ENCODE results near the gene ALG12.

The ALG12 gene

GRCh38 chr22:49962012-49962750 is 43.9 kb upstream of the ALG12 start:
- TF ChIP-seq MYC (IDR thresholded peaks at IDR 0.05; ENCODE audit: low read depth, low read length) (no peak), MAX (IDR thresholded peaks at IDR 0.05; ENCODE audit: low read depth, low read length) (no peak)
- peak; percentile 84 for DNase-seq (ENCODE audit: low read depth)

GRCh38 chr22:49961601-49962011 is 43.4 kb upstream of the ALG12 start:
- TF ChIP-seq MYC (IDR thresholded peaks at IDR 0.05; ENCODE audit: low read depth, low read length): no peak; the same call in 1 of the 2 replicates
- no peak for TF ChIP-seq POLR2A (IDR thresholded peaks at IDR 0.05; ENCODE audit: extremely low read depth, insufficient read length)
- TF ChIP-seq CTCF (IDR thresholded peaks at IDR 0.05; ENCODE audit: low read depth, low read length): no peak
- no peak for TF ChIP-seq MAX (IDR thresholded peaks at IDR 0.05; ENCODE audit: low read depth, low read length)
- H3K4me3 ChIP-seq (ENCODE audit: low read depth, low read length): peak overlapping the region; percentile 82
- DNase-seq (ENCODE audit: low read depth): no peak

More at GRCh38 chr22:49962012-49962750, 43.9 kb upstream of the ALG12 start:
- peak overlapping the region; percentile 82 for H3K4me3 ChIP-seq (ENCODE audit: low read depth, low read length)

GRCh38 chr22:49961005-49961600 is 42.9 kb upstream of the ALG12 start:
- no peak for TF ChIP-seq CTCF (IDR thresholded peaks at IDR 0.05; ENCODE audit: low read depth, low read length)
- no peak for TF ChIP-seq MYC (IDR thresholded peaks at IDR 0.05; ENCODE audit: low read depth, low read length)
- TF ChIP-seq MAX (IDR thresholded peaks at IDR 0.05; ENCODE audit: low read depth, low read length): no peak
- no peak for TF ChIP-seq POLR2A (IDR thresholded peaks at IDR 0.05; ENCODE audit: extremely low read depth, insufficient read length)
- DNase-seq (ENCODE audit: low read depth): peak; percentile 57
- H3K4me3 ChIP-seq (ENCODE audit: low read depth, low read length): peak overlapping the region; percentile 82

- TF ChIP-seq CTCF (IDR thresholded peaks at IDR 0.05; ENCODE audit: low read depth, low read length) (no peak), MAX (IDR thresholded peaks at IDR 0.05; ENCODE audit: low read depth, low read length) (peak; percentile 93), MYC (IDR thresholded peaks at IDR 0.05; ENCODE audit: low read depth, low read length) (peak; percentile 97), POLR2A (IDR thresholded peaks at IDR 0.05; ENCODE audit: extremely low read depth, insufficient read length) (peak; percentile 77)
- peak; percentile 97 for DNase-seq (ENCODE audit: low read depth)
- H3K4me3 ChIP-seq (ENCODE audit: low read depth, low read length): peak within 1 kb of the TSS; percentile 82
Measured at GRCh38 chr22:49960159-49961004, 42.1 kb upstream of the ALG12 start, which contains the start of gene PIM3. Gene PIM3 (plus strand): TSS chr22:49960772. CDS start chr22:49960948, 176 bp downstream.

GRCh38 chr22:49959782-49960158 is 41.5 kb upstream of the ALG12 start:
- TF ChIP-seq POLR2A (IDR thresholded peaks at IDR 0.05; ENCODE audit: extremely low read depth, insufficient read length): no peak
- no peak for TF ChIP-seq MYC (IDR thresholded peaks at IDR 0.05; ENCODE audit: low read depth, low read length)
- DNase-seq (ENCODE audit: low read depth): no peak
- H3K4me3 ChIP-seq (ENCODE audit: low read depth, low read length): peak overlapping the region; percentile 42

GRCh38 chr22:49958931-49959781 is 40.9 kb upstream of the ALG12 start:
- peak overlapping the region; percentile 42 for H3K4me3 ChIP-seq (ENCODE audit: low read depth, low read length)
- no peak for TF ChIP-seq POLR2A (IDR thresholded peaks at IDR 0.05; ENCODE audit: extremely low read depth, insufficient read length)
- no peak for TF ChIP-seq MYC (IDR thresholded peaks at IDR 0.05; ENCODE audit: low read depth, low read length)
- TF ChIP-seq CTCF (IDR thresholded peaks at IDR 0.05; ENCODE audit: low read depth, low read length): no peak
- TF ChIP-seq MAX (IDR thresholded peaks at IDR 0.05; ENCODE audit: low read depth, low read length): no peak
- no peak for DNase-seq (ENCODE audit: low read depth)

Measured in NB4 (cell line).